Keratinocyte (primary cell): ENCODE results near the gene DCAF11.

Experiments used
- EZH2 ChIP-seq: IDR thresholded peaks from one replicate; pipeline ENCODE4 v1.6.1; 2012; ENCODE audit warnings: inconsistent platforms, mild to moderate bottlenecking, low read length, moderate library complexity
- TF ChIP-seq, protein P1 (sequence below), 3 experiments: IDR thresholded peaks in 1 of 3; conservative IDR thresholded peaks in 1 of 3; optimal IDR thresholded peaks in 1 of 3; 2 replicates in 2 of 3; 3 replicates in 1 of 3; pipeline versions ENCODE3 to v1.5.1; 2011; ENCODE audit warnings: low read length in 3 of 3, mild to moderate bottlenecking in 3 of 3, moderate library complexity in 2 of 3, control low read depth in 1 of 3, inconsistent platforms in 1 of 3; ENCODE audit not compliant: insufficient read depth in 2 of 3; ENCODE audit errors: extremely low read depth in 1 of 3

DNA sequence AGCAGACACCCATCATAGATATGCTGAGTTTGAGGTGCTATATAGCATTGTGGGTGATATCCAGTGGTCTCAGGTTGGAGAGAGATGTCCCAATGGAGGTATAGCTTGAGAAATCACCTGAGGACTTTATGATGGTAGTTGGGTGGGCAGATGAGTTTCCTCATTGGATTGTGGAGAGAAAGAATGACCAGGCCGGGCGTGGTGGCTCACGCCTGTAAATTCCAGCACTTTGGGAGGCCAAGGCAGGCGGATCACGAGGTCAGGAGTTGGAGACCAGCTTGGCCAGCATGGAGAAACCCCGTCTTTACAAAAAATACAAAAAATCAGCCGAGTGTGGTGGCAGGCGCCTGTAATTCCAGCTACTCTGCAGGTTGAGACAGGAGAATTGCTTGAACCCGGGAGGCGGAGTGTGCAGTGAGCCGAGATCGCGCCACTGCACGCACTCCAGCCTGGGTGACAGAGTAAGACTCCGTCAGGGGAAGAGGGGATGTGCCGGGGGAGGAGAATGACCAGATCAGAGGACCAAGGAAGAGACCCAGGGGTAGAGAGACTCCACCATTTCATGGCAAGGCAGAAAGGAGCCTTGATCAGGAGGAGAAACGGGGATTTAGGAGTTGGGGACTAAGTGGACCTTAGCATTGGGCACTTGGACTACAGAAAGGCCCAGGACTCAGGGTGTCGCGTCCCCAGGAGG, 21.2 kb upstream of the DCAF11 start:
- TF ChIP-seq, protein P1, sequence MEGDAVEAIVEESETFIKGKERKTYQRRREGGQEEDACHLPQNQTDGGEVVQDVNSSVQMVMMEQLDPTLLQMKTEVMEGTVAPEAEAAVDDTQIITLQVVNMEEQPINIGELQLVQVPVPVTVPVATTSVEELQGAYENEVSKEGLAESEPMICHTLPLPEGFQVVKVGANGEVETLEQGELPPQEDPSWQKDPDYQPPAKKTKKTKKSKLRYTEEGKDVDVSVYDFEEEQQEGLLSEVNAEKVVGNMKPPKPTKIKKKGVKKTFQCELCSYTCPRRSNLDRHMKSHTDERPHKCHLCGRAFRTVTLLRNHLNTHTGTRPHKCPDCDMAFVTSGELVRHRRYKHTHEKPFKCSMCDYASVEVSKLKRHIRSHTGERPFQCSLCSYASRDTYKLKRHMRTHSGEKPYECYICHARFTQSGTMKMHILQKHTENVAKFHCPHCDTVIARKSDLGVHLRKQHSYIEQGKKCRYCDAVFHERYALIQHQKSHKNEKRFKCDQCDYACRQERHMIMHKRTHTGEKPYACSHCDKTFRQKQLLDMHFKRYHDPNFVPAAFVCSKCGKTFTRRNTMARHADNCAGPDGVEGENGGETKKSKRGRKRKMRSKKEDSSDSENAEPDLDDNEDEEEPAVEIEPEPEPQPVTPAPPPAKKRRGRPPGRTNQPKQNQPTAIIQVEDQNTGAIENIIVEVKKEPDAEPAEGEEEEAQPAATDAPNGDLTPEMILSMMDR (optimal IDR thresholded peaks at IDR 0.05 in 1 of 3, IDR thresholded peaks at IDR 0.05 in 1 of 3, conservative IDR thresholded peaks at IDR 0.05 in 1 of 3; ENCODE audit: extremely low read depth in 1 of 3, insufficient read depth in 2 of 3, low read length in 3 of 3) = no peak
- no peak for TF ChIP-seq EZH2
